GM19438 (cell line): ENCODE measurements around the gene BCL11B.

Source experiments
- ATAC-seq: cut with Tn5 transposase; IDR thresholded peaks from one replicate; pipeline ENCODE4 v1.9.1; 2021; ENCODE audit warnings: low read depth; ENCODE audit not compliant: unreplicated experiment

Gene BCL11B

GRCh38 chr14:99146616-99147365 lies 125.2 kb downstream of the BCL11B start:
- ATAC-seq = no peak

GRCh38 chr14:99145307-99145706 lies 126.7 kb downstream of the BCL11B start:
- no peak for ATAC-seq

- no peak for ATAC-seq
Measured at GRCh38 chr14:99143793-99144192, 128.2 kb downstream of the BCL11B start.

- no peak for ATAC-seq
Measured at GRCh38 chr14:99143126-99143525, 128.9 kb downstream of the BCL11B start.

- ATAC-seq = no peak
Measured at GRCh38 chr14:99141236-99141635, 130.8 kb downstream of the BCL11B start.

GRCh38 chr14:99138999-99139865 lies 132.8 kb downstream of the BCL11B start:
- no peak for ATAC-seq

GRCh38 chr14:99137913-99138571 lies 134.0 kb downstream of the BCL11B start:
- ATAC-seq = no peak

- no peak for ATAC-seq
Measured at GRCh38 chr14:99137001-99137700, 134.8 kb downstream of the BCL11B start.

GRCh38 chr14:99136401-99136800 lies 135.6 kb downstream of the BCL11B start:
- ATAC-seq = no peak

GRCh38 chr14:99136047-99136400 lies 136.0 kb downstream of the BCL11B start:
- no peak for ATAC-seq

- ATAC-seq = no peak
Measured at GRCh38 chr14:99134516-99135046, 137.4 kb downstream of the BCL11B start.

- no peak for ATAC-seq
Measured at GRCh38 chr14:99133636-99134515, 138.1 kb downstream of the BCL11B start.

- no peak for ATAC-seq
Measured at GRCh38 chr14:99132821-99133635, 139.0 kb downstream of the BCL11B start.

GRCh38 chr14:99131632-99132271 lies 140.2 kb downstream of the BCL11B start:
- no peak for ATAC-seq

- ATAC-seq = no peak
Measured at GRCh38 chr14:99129998-99130397, 142.0 kb downstream of the BCL11B start.

- ATAC-seq = no peak
Measured at GRCh38 chr14:99129211-99129696, 142.7 kb downstream of the BCL11B start.

GRCh38 chr14:99128185-99128584 lies 143.8 kb downstream of the BCL11B start:
- ATAC-seq = no peak

GRCh38 chr14:99127651-99128167 lies 144.3 kb downstream of the BCL11B start:
- no peak for ATAC-seq
